H1 (cell line): ENCODE results near the gene ASCC3. TPM values are rescaled to one million over a fixed set of nuclear protein-coding genes. Genes with fewer than 3 reads are reported as not detected.

Experiments
- CTCF ChIA-PET: fragments of 300-600 bp; sonication (Branson Sonifier 250); formaldehyde crosslinking; loops from one replicate; lab custom pipeline; 2021; ENCODE audit not compliant: partially characterized antibody; lab: Charles Lee
- POLR2A ChIA-PET: fragments of 300-600 bp; sonication (Branson Sonifier 250); formaldehyde crosslinking; loops from one replicate; lab custom pipeline; 2021; ENCODE audit warnings: inconsistent platforms; ENCODE audit not compliant: partially characterized antibody; lab: Charles Lee
- DNase-seq, 2 experiments: peaks; one replicate each; pipeline versions ENCODE4 v3.0.0 to v3.0.0-alpha.2; 2010 to 2022; ENCODE audit warnings: low spot score in 2 of 2, low read depth in 1 of 2, mixed read lengths in 1 of 2
- FAIRE-seq: peaks from 2 replicates; lab custom pipeline; 2011; peaks lifted over from hg19 to GRCh38; lab: Jason Lieb, UNC
- H2AFZ ChIP-seq: 2 replicates; pipeline ENCODE4 v1.8.1; 2012; ENCODE audit warnings: low read length, inconsistent platforms
- H2AK5ac ChIP-seq: 2 replicates; pipeline ENCODE4 v1.6.1; 2013; ENCODE audit warnings: low read depth, low read length
- H2BK120ac ChIP-seq: replicated peaks from 2 replicates; pipeline ENCODE3; 2013; ENCODE audit warnings: low read depth, low read length, inconsistent platforms
- H2BK12ac ChIP-seq: 2 replicates; pipeline ENCODE4 v1.6.1; 2013; ENCODE audit warnings: low read depth, low read length
- H2BK15ac ChIP-seq: 2 replicates; pipeline ENCODE4 v1.6.1; 2013; ENCODE audit warnings: low read length
- H2BK20ac ChIP-seq: 2 replicates; pipeline ENCODE4 v1.6.1; 2013; ENCODE audit warnings: low read length
- H2BK5ac ChIP-seq: 2 replicates; pipeline ENCODE4 v1.6.1; 2013; ENCODE audit warnings: low read depth, low read length
- H3K14ac ChIP-seq: 2 replicates; pipeline ENCODE4 v1.6.1; 2013; ENCODE audit warnings: inconsistent platforms; ENCODE audit not compliant: insufficient read length
- H3K18ac ChIP-seq: 2 replicates; pipeline ENCODE4 v1.6.1; 2013; ENCODE audit warnings: low read length; ENCODE audit errors: extremely low read depth
- H3K23ac ChIP-seq: 2 replicates; pipeline ENCODE4 v1.6.1; 2013; ENCODE audit warnings: inconsistent platforms; ENCODE audit not compliant: insufficient read length
- H3K23me2 ChIP-seq: 2 replicates; pipeline ENCODE4 v1.6.1; 2013; ENCODE audit warnings: low read depth, low read length
- H3K27ac ChIP-seq: 2 replicates; pipeline ENCODE4 v1.6.1; 2011; ENCODE audit warnings: low read depth, low read length, inconsistent platforms
- H3K27me3 ChIP-seq, 4 experiments: replicated peaks in 1 of 4; 1 replicate in 1 of 4; 2 replicates in 3 of 4; pipeline versions ENCODE4 v1.6.1 to v1.8.1; 2011 to 2013; ENCODE audit warnings: low read length in 3 of 4, mild to moderate bottlenecking in 3 of 4, inconsistent platforms in 2 of 4, mixed read lengths in 2 of 4, moderate library complexity in 1 of 4; ENCODE audit not compliant: control insufficient read depth in 3 of 4, insufficient read depth in 3 of 4; ENCODE audit errors: extremely low read depth in 1 of 4
- H3K36me3 ChIP-seq, 4 experiments: 2 replicates each; pipeline versions ENCODE4 v1.6.1 to v1.8.1; 2011 to 2013; ENCODE audit warnings: mild to moderate bottlenecking in 4 of 4, low read length in 3 of 4, moderate library complexity in 2 of 4, control low read depth in 1 of 4, inconsistent platforms in 1 of 4; ENCODE audit not compliant: insufficient read depth in 4 of 4, control insufficient read depth in 2 of 4
- H3K4ac ChIP-seq: replicated peaks from 2 replicates; pipeline ENCODE3; 2013; ENCODE audit warnings: low read length, low read depth, mixed read lengths, inconsistent platforms; ENCODE audit not compliant: insufficient read length
- H3K4me1 ChIP-seq, 4 experiments: replicated peaks in 1 of 4; 1 replicate in 1 of 4; 2 replicates in 3 of 4; pipeline versions ENCODE4 v1.6.1 to v1.8.1; 2011 to 2013; ENCODE audit warnings: low read length in 3 of 4, inconsistent platforms in 2 of 4, mixed read lengths in 1 of 4; ENCODE audit not compliant: insufficient read depth in 4 of 4, control insufficient read depth in 3 of 4
- H3K4me2 ChIP-seq, 2 experiments: 2 replicates each; pipeline versions ENCODE4 v1.6.1 to v1.8.1; 2011 to 2013; ENCODE audit warnings: low read depth in 2 of 2, low read length in 2 of 2, control low read depth in 1 of 2, inconsistent platforms in 1 of 2, mild to moderate bottlenecking in 1 of 2; ENCODE audit not compliant: insufficient read depth in 1 of 2
- H3K4me3 ChIP-seq, 4 experiments: fragments of 200-600, 300-600 bp in 1 of 4; sonication (generic), shearing (Covaris generic), sonication (Bioruptor Twin) in 1 of 4; 2 replicates each; pipeline versions ENCODE4 v1.5.1 to v1.8.1; 2011 to 2016; ENCODE audit warnings: low read length in 4 of 4, low read depth in 3 of 4, control low read depth in 2 of 4, inconsistent platforms in 2 of 4, mild to moderate bottlenecking in 2 of 4, mixed read lengths in 1 of 4, moderate library complexity in 1 of 4; ENCODE audit not compliant: insufficient read depth in 2 of 4; ENCODE audit errors: extremely low read depth in 1 of 4
- H3K56ac ChIP-seq: replicated peaks from 2 replicates; pipeline ENCODE3; 2013; ENCODE audit warnings: low read depth, mild to moderate bottlenecking, mixed read lengths, low read length, inconsistent platforms; ENCODE audit not compliant: insufficient read length
- H3K79me1 ChIP-seq: 2 replicates; pipeline ENCODE4 v1.6.1; 2013; ENCODE audit warnings: low read depth, low read length, control low read depth
- H3K79me2 ChIP-seq, 2 experiments: 2 replicates each; pipeline versions ENCODE4 v1.6.1 to v1.8.1; 2012 to 2013; ENCODE audit warnings: low read length in 2 of 2, mild to moderate bottlenecking in 2 of 2, inconsistent platforms in 1 of 2; ENCODE audit not compliant: insufficient read depth in 2 of 2, control insufficient read depth in 1 of 2
- H3K9ac ChIP-seq, 4 experiments: replicated peaks in 1 of 4; 1 replicate in 1 of 4; 2 replicates in 3 of 4; pipeline versions ENCODE4 v1.6.1 to v1.8.1; 2011 to 2013; ENCODE audit warnings: low read depth in 3 of 4, low read length in 3 of 4, control low read depth in 2 of 4, mild to moderate bottlenecking in 2 of 4, moderate library complexity in 2 of 4, inconsistent platforms in 1 of 4; ENCODE audit errors: extremely low read depth in 1 of 4
- H3K9me3 ChIP-seq, 2 experiments: 2 replicates each; pipeline versions ENCODE4 v1.6.1 to v1.8.1; 2012 to 2013; ENCODE audit warnings: mild to moderate bottlenecking in 2 of 2, moderate library complexity in 2 of 2, control low read depth in 1 of 2, inconsistent platforms in 1 of 2, low read depth in 1 of 2, low read length in 1 of 2, mixed read lengths in 1 of 2; ENCODE audit not compliant: insufficient read depth in 2 of 2
- H4K20me1 ChIP-seq, 2 experiments: replicated peaks in 1 of 2; 2 replicates each; pipeline versions ENCODE3 to v1.8.1; 2011 to 2013; ENCODE audit warnings: inconsistent platforms in 2 of 2, low read length in 2 of 2, mild to moderate bottlenecking in 1 of 2; ENCODE audit not compliant: insufficient read depth in 2 of 2, control insufficient read depth in 1 of 2
- H4K5ac ChIP-seq: 2 replicates; pipeline ENCODE4 v1.6.1; 2013; ENCODE audit warnings: low read length, low read depth, mixed read lengths, inconsistent platforms; ENCODE audit not compliant: insufficient read length
- H4K8ac ChIP-seq: 2 replicates; pipeline ENCODE4 v1.8.0; 2013; ENCODE audit warnings: mild to moderate bottlenecking, moderate library complexity, low read length, inconsistent platforms; ENCODE audit not compliant: insufficient read depth; ENCODE audit errors: extremely low read depth
- H4K91ac ChIP-seq: replicated peaks from 2 replicates; pipeline ENCODE3; 2013; ENCODE audit warnings: low read length, mixed read lengths, inconsistent platforms; ENCODE audit not compliant: insufficient read length
- RFX5 ChIP-seq: IDR thresholded peaks from 2 replicates; pipeline ENCODE4 v1.6.1; 2011; ENCODE audit warnings: low read depth, low read length, improper control_type of control experiment, borderline replicate concordance
- SIX5 ChIP-seq: IDR thresholded peaks from 2 replicates; pipeline ENCODE4 v1.6.1; 2011; ENCODE audit warnings: mild to moderate bottlenecking, low read depth, low read length
- WGBS, 2 experiments: shearing (Covaris generic) in 1 of 2; methylation state at CpG; one replicate each; pipeline versions ENCODE4 v1.1.6 to v1.1.7; 2013 to 2015; ENCODE audit warnings: low lambda C conversion rate in 2 of 2, mixed read lengths in 2 of 2, inconsistent platforms in 1 of 2, low coverage in 1 of 2, missing lambda C conversion rate in 1 of 2; ENCODE audit not compliant: insufficient replicate concordance in 2 of 2, insufficient coverage in 1 of 2, insufficient read length in 1 of 2; ENCODE audit errors: extremely low coverage in 1 of 2, missing lambda C conversion rate in 1 of 2; 5-methylcytosine and 5-hydroxymethylcytosine counted together
- polyA plus RNA-seq, 7 experiments: library from polyadenylated mRNA; depleted of rRNA in 3 of 7; stranded (reverse) in 5 of 7; unstranded in 2 of 7; fragments of >200 nt in 5 of 7; fragments of 200-250 nt in 2 of 7; gene quantifications; 1 replicate in 5 of 7; 2 replicates in 1 of 7; 4 replicates in 1 of 7; pipeline versions ENCODE4 v1.2.1 to v1.2.3, GENCODE V29; 2011 to 2013; ENCODE audit warnings: missing spikeins in 2 of 7, mixed read lengths in 2 of 7
- total RNA-seq: library from RNA; stranded (reverse); fragmentation: NEBNext Ultra II Directional; extraction: Animal tissue kit (Norgen Biotek cat#: 25700); gene quantifications from 2 replicates; pipeline ENCODE4 v1.2.1, GENCODE V29; 2021

The ASCC3 gene
- total and polyA plus RNA-seq, 2 of the 8 experiments (the other 6 are each of a cell fraction or from before 2014, with no cell fraction given) = 37.5 to 77.8 TPM

DNA sequence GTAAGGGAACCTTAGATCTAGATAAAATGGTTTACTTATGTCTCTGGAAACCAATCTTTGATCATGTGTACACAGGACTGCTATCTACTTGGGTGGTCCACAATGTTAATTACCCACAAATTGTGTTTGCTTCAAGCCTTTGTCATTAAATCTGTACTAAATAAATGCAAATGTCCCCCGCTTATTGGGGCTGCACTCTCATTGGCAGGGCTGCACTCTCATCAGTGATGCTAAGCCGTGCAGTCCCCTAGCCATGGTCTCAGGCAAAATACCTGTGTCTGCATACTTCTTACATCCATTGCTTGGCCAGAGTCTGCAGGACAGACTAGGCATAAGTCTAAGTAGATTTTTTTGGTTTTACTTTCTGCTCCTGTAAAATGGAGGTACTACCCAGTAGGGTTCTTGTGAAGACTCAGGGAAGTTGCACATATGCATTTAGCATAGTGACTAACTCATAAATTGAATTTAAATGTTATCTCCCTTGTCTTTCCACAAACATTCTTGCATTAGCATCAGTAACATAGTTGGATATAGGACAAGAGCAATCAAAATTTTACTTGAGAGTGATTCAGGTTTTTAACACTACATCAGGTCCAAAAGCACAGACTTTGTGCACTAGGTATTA lies 117.4 kb downstream of the ASCC3 start:
- no peak overlapping the region for H4K8ac ChIP-seq
- no peaks in the 10 kb centered on the region for H3K23me2 ChIP-seq
- H2AFZ ChIP-seq = no peak overlapping the region
- POLR2A ChIA-PET = no interaction called here
- H4K5ac ChIP-seq = no peak overlapping the region
- H2BK120ac ChIP-seq = no peak overlapping the region
- no peak overlapping the region for H3K4me3 ChIP-seq
- H2BK20ac ChIP-seq = no peak overlapping the region
- no peaks in the 10 kb centered on the region for H3K27me3 ChIP-seq
- peaks cover 0 to 43% (median 24%) of the 10 kb centered on the region in 4 experiments; a peak in 6 of 8 replicates for H3K36me3 ChIP-seq
- H3K14ac ChIP-seq = no peak overlapping the region
- no peak overlapping the region for H2BK12ac ChIP-seq
- H3K27ac ChIP-seq = no peak overlapping the region
- no peak overlapping the region for H3K4ac ChIP-seq
- no peak overlapping the region for H2BK5ac ChIP-seq
- no peak overlapping the region for H3K18ac ChIP-seq
- no peak overlapping the region for H3K56ac ChIP-seq
- no peaks in the 10 kb centered on the region for H4K20me1 ChIP-seq
- H3K79me1 ChIP-seq = no peaks in the 10 kb centered on the region
- H3K23ac ChIP-seq = no peak overlapping the region
- no peaks in the 10 kb centered on the region for H3K79me2 ChIP-seq
- no peak overlapping the region for H3K4me2 ChIP-seq
- no peaks in the 10 kb centered on the region for H3K4me1 ChIP-seq
- H2AK5ac ChIP-seq = no peak overlapping the region
- DNase-seq (peak in 1 of 2 experiments; percentile 27), FAIRE-seq (no peak)
- no peak overlapping the region for H3K9ac ChIP-seq
- CTCF ChIA-PET = no interaction called here
- no peak overlapping the region for H2BK15ac ChIP-seq
- 90% methylated on average over 2 of the region's 2 CpGs; no CpG with 5 or more reads in 1 of the 2 experiments for WGBS, 2 experiments
- TF ChIP-seq RFX5 = no peak
- TF ChIP-seq SIX5 = no peak
- H4K91ac ChIP-seq = no peak overlapping the region
- H3K9me3 ChIP-seq = peaks cover 18 to 21% of the 10 kb centered on the region in 2 experiments; a peak in 3 of 4 replicates
